ENCODE data around the gene PARVA.

PARVA gene

GRCh38 chr11:12542186-12542935 lies 165.0 kb downstream of the PARVA start:
- Histone ChIP-seq H3K9ac (ENCODE audit: low read length) (no peak overlapping the region), H3K27me3 (ENCODE audit: control insufficient read depth, insufficient read depth, low read length) (no peaks in the 10 kb centered on the region), H3K9me3 (ENCODE audit: control insufficient read depth, insufficient read depth, low read depth, low read length) (no peaks in the 10 kb centered on the region), H3K36me3 (ENCODE audit: control insufficient read depth, insufficient read depth, low read length) (no peaks in the 10 kb centered on the region), H3K27ac (ENCODE audit: low read depth, low read length) (no peak overlapping the region), H3K4me1 (ENCODE audit: control insufficient read depth, insufficient read depth, low read length) (peaks cover 22% of the 10 kb centered on the region; the same call in 1 of the 2 replicates), H3K4me3 (ENCODE audit: low read depth, low read length) (no peak overlapping the region)

GRCh38 chr11:12543596-12544415 lies 166.4 kb downstream of the PARVA start:
- peaks cover 22% of the 10 kb centered on the region; the same call in 1 of the 2 replicates for H3K4me1 ChIP-seq (ENCODE audit: control insufficient read depth, insufficient read depth, low read length)
- no peak overlapping the region for H3K27ac ChIP-seq (ENCODE audit: low read depth, low read length)

DNA sequence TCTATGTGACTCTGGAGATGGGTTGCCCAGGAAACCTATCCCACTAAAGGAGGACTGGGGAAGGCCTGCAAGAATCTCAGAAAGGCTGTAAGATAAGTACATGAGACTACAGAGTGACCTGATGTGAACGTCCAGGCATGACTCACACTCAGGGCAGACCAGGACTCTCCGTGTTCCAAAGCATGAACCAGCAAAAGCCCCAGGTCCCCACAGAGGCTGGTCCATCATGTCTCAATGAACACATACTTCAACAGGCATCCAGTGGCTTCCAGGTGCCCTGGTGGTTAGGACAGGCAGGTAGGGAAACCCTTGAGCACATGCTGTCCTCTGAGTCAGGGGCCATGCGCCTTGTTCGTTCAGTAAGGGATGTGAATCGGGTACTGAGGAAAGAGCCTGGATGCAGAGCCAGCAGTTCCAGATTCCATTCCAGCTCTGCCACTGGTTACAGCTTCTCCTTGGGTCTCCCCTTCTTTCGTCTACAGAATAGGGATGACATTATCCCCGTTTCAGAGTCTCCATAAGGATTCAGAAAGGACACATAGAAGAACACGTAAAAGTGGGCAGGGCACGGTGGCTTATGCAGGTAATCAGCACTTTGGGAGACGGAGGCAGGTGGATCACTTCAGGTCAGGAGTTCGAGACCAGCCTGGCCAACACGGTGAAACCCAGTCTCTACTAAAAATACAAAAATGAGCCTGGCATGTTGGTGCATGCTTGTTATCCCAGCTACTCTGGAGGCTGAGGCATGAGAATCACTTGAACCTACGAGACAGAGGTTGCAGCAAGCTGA lies 167.8 kb downstream of the PARVA start:
- no peak overlapping the region for H3K9ac ChIP-seq (ENCODE audit: low read length)
- H3K9me3 ChIP-seq (ENCODE audit: control insufficient read depth, insufficient read depth, low read depth, low read length), result no peaks in the 10 kb centered on the region
- H3K36me3 ChIP-seq (ENCODE audit: control insufficient read depth, insufficient read depth, low read length), result no peaks in the 10 kb centered on the region
- H3K4me3 ChIP-seq (ENCODE audit: low read depth, low read length), result no peak overlapping the region
- no peaks in the 10 kb centered on the region for H3K27me3 ChIP-seq (ENCODE audit: control insufficient read depth, insufficient read depth, low read length)
- peaks cover 22% of the 10 kb centered on the region; the same call in 1 of the 2 replicates for H3K4me1 ChIP-seq (ENCODE audit: control insufficient read depth, insufficient read depth, low read length)
- H3K27ac ChIP-seq (ENCODE audit: low read depth, low read length), result no peak overlapping the region

More at GRCh38 chr11:12543596-12544415, 166.4 kb downstream of the PARVA start:
- H3K9me3 ChIP-seq (ENCODE audit: control insufficient read depth, insufficient read depth, low read depth, low read length), result no peaks in the 10 kb centered on the region
- H3K36me3 ChIP-seq (ENCODE audit: control insufficient read depth, insufficient read depth, low read length), result no peaks in the 10 kb centered on the region
- H3K4me3 ChIP-seq (ENCODE audit: low read depth, low read length), result no peak overlapping the region
- H3K27me3 ChIP-seq (ENCODE audit: control insufficient read depth, insufficient read depth, low read length), result no peaks in the 10 kb centered on the region
- H3K9ac ChIP-seq (ENCODE audit: low read length), result no peak overlapping the region

GRCh38 chr11:12546122-12546521 lies 168.8 kb downstream of the PARVA start:
- Histone ChIP-seq H3K9ac (ENCODE audit: low read length) (no peak overlapping the region), H3K4me1 (ENCODE audit: control insufficient read depth, insufficient read depth, low read length) (peaks cover 14% of the 10 kb centered on the region; the same call in 1 of the 2 replicates), H3K4me3 (ENCODE audit: low read depth, low read length) (no peak overlapping the region), H3K36me3 (ENCODE audit: control insufficient read depth, insufficient read depth, low read length) (no peaks in the 10 kb centered on the region), H3K27me3 (ENCODE audit: control insufficient read depth, insufficient read depth, low read length) (no peaks in the 10 kb centered on the region), H3K27ac (ENCODE audit: low read depth, low read length) (no peak overlapping the region), H3K9me3 (ENCODE audit: control insufficient read depth, insufficient read depth, low read depth, low read length) (no peaks in the 10 kb centered on the region)

GRCh38 chr11:12546660-12547059 lies 169.3 kb downstream of the PARVA start:
- no peak overlapping the region for H3K4me3 ChIP-seq (ENCODE audit: low read depth, low read length)
- H3K9me3 ChIP-seq (ENCODE audit: control insufficient read depth, insufficient read depth, low read depth, low read length), result no peaks in the 10 kb centered on the region
- no peaks in the 10 kb centered on the region for H3K27me3 ChIP-seq (ENCODE audit: control insufficient read depth, insufficient read depth, low read length)
- H3K36me3 ChIP-seq (ENCODE audit: control insufficient read depth, insufficient read depth, low read length), result no peaks in the 10 kb centered on the region
- H3K9ac ChIP-seq (ENCODE audit: low read length), result no peak overlapping the region
- no peak overlapping the region for H3K27ac ChIP-seq (ENCODE audit: low read depth, low read length)
- peaks cover 11% of the 10 kb centered on the region; the same call in 1 of the 2 replicates for H3K4me1 ChIP-seq (ENCODE audit: control insufficient read depth, insufficient read depth, low read length)

GRCh38 chr11:12547953-12548650 lies 170.7 kb downstream of the PARVA start:
- H3K27me3 ChIP-seq (ENCODE audit: control insufficient read depth, insufficient read depth, low read length), result no peaks in the 10 kb centered on the region
- H3K9me3 ChIP-seq (ENCODE audit: control insufficient read depth, insufficient read depth, low read depth, low read length), result no peaks in the 10 kb centered on the region
- no peak overlapping the region for H3K4me3 ChIP-seq (ENCODE audit: low read depth, low read length)
- H3K36me3 ChIP-seq (ENCODE audit: control insufficient read depth, insufficient read depth, low read length), result no peaks in the 10 kb centered on the region
- peaks cover 5% of the 10 kb centered on the region; the same call in 1 of the 2 replicates for H3K4me1 ChIP-seq (ENCODE audit: control insufficient read depth, insufficient read depth, low read length)
- H3K9ac ChIP-seq (ENCODE audit: low read length), result no peak overlapping the region
- no peak overlapping the region; the same call in 1 of the 2 replicates for H3K27ac ChIP-seq (ENCODE audit: low read depth, low read length)

- Histone ChIP-seq H3K9me3 (ENCODE audit: control insufficient read depth, insufficient read depth, low read depth, low read length) (peaks cover 5% of the 10 kb centered on the region; the same call in 1 of the 2 replicates), H3K4me1 (ENCODE audit: control insufficient read depth, insufficient read depth, low read length) (peaks cover 17% of the 10 kb centered on the region), H3K4me3 (ENCODE audit: low read depth, low read length) (no peak overlapping the region), H3K36me3 (ENCODE audit: control insufficient read depth, insufficient read depth, low read length) (no peaks in the 10 kb centered on the region), H3K9ac (ENCODE audit: low read length) (no peak overlapping the region), H3K27ac (ENCODE audit: low read depth, low read length) (no peak overlapping the region), H3K27me3 (ENCODE audit: control insufficient read depth, insufficient read depth, low read length) (no peaks in the 10 kb centered on the region)
Observed at GRCh38 chr11:12552692-12553091, 175.3 kb downstream of the PARVA start.

DNA sequence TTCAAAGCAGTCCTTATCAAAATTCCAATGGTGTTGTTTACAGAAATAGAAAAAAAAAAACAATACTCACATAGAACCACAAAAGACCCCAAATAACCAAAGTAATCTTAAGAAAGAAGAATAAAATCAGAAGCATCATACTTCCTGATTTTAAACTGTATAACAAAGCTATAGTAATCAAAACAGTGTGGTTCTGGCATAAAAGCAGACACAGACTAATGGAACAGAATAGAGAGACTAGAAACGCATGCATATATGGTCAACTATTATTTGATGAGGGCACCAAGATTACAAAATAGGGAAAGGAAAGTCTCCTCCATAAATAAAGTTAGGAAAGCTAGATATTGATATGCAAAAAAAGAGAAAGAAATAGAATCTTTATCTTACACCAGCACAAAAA lies 176.8 kb downstream of the PARVA start:
- Histone ChIP-seq H3K4me3 (ENCODE audit: low read depth, low read length) (no peak overlapping the region), H3K9ac (ENCODE audit: low read length) (no peak overlapping the region), H3K27me3 (ENCODE audit: control insufficient read depth, insufficient read depth, low read length) (no peaks in the 10 kb centered on the region), H3K27ac (ENCODE audit: low read depth, low read length) (no peak overlapping the region), H3K4me1 (ENCODE audit: control insufficient read depth, insufficient read depth, low read length) (peaks cover 17% of the 10 kb centered on the region), H3K9me3 (ENCODE audit: control insufficient read depth, insufficient read depth, low read depth, low read length) (peaks cover 5% of the 10 kb centered on the region; the same call in 1 of the 2 replicates), H3K36me3 (ENCODE audit: control insufficient read depth, insufficient read depth, low read length) (no peaks in the 10 kb centered on the region)

GRCh38 chr11:12556155-12556554 lies 178.8 kb downstream of the PARVA start:
- Histone ChIP-seq H3K27me3 (ENCODE audit: control insufficient read depth, insufficient read depth, low read length) (no peaks in the 10 kb centered on the region), H3K36me3 (ENCODE audit: control insufficient read depth, insufficient read depth, low read length) (no peaks in the 10 kb centered on the region), H3K4me3 (ENCODE audit: low read depth, low read length) (no peak overlapping the region), H3K9me3 (ENCODE audit: control insufficient read depth, insufficient read depth, low read depth, low read length) (peaks cover 5% of the 10 kb centered on the region; the same call in 1 of the 2 replicates), H3K9ac (ENCODE audit: low read length) (no peak overlapping the region), H3K4me1 (ENCODE audit: control insufficient read depth, insufficient read depth, low read length) (peaks cover 17% of the 10 kb centered on the region), H3K27ac (ENCODE audit: low read depth, low read length) (no peak overlapping the region)

DNA sequence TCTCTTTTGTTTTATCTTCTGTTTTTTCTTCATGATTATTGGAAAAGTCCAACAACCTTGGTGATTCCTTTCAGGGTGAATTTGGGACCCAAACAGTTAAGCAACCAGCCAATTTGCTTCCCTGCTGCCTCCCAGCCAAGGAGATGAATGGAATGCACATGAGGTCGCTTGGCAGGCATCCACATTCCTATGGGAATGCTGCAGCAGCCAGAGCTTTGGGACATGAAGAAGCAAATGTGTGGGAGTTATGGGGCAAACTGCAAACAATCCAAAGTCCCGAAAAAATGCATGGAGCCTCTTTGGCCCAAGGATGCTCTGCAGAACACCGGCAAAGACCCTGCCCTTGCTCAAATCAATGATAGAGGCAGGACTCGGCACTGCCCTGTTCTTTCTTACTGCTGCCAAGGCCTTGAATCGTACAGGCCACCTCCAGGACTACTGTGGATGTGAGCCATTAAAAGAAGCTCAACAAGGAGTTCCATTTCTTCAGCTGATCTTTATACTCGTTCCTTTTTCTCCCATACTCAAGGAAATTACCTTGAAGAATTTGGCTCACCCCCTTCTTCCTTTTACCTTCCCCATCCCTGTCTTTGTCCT lies 179.5 kb downstream of the PARVA start:
- Histone ChIP-seq H3K9me3 (ENCODE audit: control insufficient read depth, insufficient read depth, low read depth, low read length) (peaks cover 5% of the 10 kb centered on the region; the same call in 1 of the 2 replicates), H3K4me1 (ENCODE audit: control insufficient read depth, insufficient read depth, low read length) (peaks cover 17% of the 10 kb centered on the region), H3K9ac (ENCODE audit: low read length) (no peak overlapping the region), H3K36me3 (ENCODE audit: control insufficient read depth, insufficient read depth, low read length) (no peaks in the 10 kb centered on the region), H3K27ac (ENCODE audit: low read depth, low read length) (no peak overlapping the region), H3K4me3 (ENCODE audit: low read depth, low read length) (no peak overlapping the region), H3K27me3 (ENCODE audit: control insufficient read depth, insufficient read depth, low read length) (no peaks in the 10 kb centered on the region)

Measured in HUES6 (cell line).